Activated naive CD4-positive, alpha-beta T cell treated with anti-CD3 and anti-CD28 coated beads for 36 hours (primary cell): Measurements from ENCODE around the gene JUP. TPM values are rescaled to one million over a fixed set of nuclear protein-coding genes. Genes with fewer than 3 reads are reported as not detected.

ENCODE experiments used
- CTCF ChIA-PET: fragments of 350-600 bp; sonication (Branson Sonifier 250); formaldehyde crosslinking; loops from one replicate; lab custom pipeline; 2021; ENCODE audit warnings: antibody characterized with exemption; lab: Charles Lee
- DNase-seq: peaks from one replicate; pipeline ENCODE4 v3.0.0-alpha.2; 2020
- H3K27ac Mint-ChIP-seq: one replicate; pipeline ENCODE4 v1.8.0; 2021; ENCODE audit warnings: mild to moderate bottlenecking, mixed read lengths
- H3K27me3 Mint-ChIP-seq: one replicate; pipeline ENCODE4 v1.8.0; 2021; ENCODE audit warnings: low read depth, mixed read lengths
- H3K36me3 Mint-ChIP-seq: one replicate; pipeline ENCODE4 v1.8.0; 2021; ENCODE audit warnings: low read depth, mixed read lengths
- H3K4me1 Mint-ChIP-seq: one replicate; pipeline ENCODE4 v1.8.0; 2021; ENCODE audit warnings: low read depth, mixed read lengths
- H3K4me3 Mint-ChIP-seq: one replicate; pipeline ENCODE4 v1.8.0; 2021; ENCODE audit warnings: mild to moderate bottlenecking, moderate library complexity, mixed read lengths
- H3K9me3 Mint-ChIP-seq: one replicate; pipeline ENCODE4 v1.8.0; 2021; ENCODE audit warnings: mixed read lengths
- intact Hi-C: fragments of 100-400 bp; cut with micrococcal nuclease; formaldehyde crosslinking; loops from one replicate; pipeline ENCODE4 v1.15.1; 2023
- total RNA-seq, 2 experiments: library from RNA; stranded (reverse); gene quantifications; one replicate each; pipeline ENCODE4 v1.2.3, GENCODE V29; 2021

JUP gene
- total RNA-seq, 2 experiments from 2014 or later, result 0.27 to 0.33 TPM

GRCh38 chr17:41772586-41773189 lies 13.8 kb downstream of the JUP start:
- H3K27me3 Mint-ChIP-seq, result no peaks in the 10 kb centered on the region
- no peak overlapping the region for H3K4me3 Mint-ChIP-seq
- CTCF ChIA-PET, result interaction anchor here (1.0 kb wide), 1 partner anchor 36 kb away, joined by 3 read pairs; no protein-coding TSS in a partner anchor
- no peaks in the 10 kb centered on the region for H3K4me1 Mint-ChIP-seq
- H3K36me3 Mint-ChIP-seq, result no peaks in the 10 kb centered on the region
- H3K9me3 Mint-ChIP-seq, result no peaks in the 10 kb centered on the region
- H3K27ac Mint-ChIP-seq, result no peak overlapping the region
- no peak for DNase-seq
- intact Hi-C loops, result no loop called here

DNA sequence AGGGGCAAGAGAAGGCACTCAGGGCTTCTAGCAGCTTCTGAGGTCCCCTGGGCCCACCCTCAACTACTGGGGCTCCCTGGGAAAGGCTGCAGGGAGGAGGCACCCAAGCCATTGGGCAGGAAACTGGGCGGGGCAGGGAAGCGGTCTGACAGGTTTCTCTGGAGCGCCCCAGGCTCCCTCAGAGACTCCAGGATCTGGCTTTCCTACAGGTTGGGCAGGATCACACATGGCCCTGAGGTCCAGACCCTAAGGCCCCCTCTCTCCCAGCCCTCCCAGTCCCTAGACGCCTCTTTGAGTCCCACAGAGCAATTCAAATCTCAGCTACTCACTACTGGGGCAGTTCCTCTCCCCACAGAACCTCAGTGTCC lies 14.3 kb downstream of the JUP start:
- H3K4me3 Mint-ChIP-seq, result no peak overlapping the region
- H3K27ac Mint-ChIP-seq, result no peak overlapping the region
- no peaks in the 10 kb centered on the region for H3K9me3 Mint-ChIP-seq
- intact Hi-C loops, result no loop called here
- no peaks in the 10 kb centered on the region for H3K27me3 Mint-ChIP-seq
- CTCF ChIA-PET, result no interaction called here
- H3K36me3 Mint-ChIP-seq, result no peaks in the 10 kb centered on the region
- DNase-seq, result no peak
- H3K4me1 Mint-ChIP-seq, result no peaks in the 10 kb centered on the region

DNA sequence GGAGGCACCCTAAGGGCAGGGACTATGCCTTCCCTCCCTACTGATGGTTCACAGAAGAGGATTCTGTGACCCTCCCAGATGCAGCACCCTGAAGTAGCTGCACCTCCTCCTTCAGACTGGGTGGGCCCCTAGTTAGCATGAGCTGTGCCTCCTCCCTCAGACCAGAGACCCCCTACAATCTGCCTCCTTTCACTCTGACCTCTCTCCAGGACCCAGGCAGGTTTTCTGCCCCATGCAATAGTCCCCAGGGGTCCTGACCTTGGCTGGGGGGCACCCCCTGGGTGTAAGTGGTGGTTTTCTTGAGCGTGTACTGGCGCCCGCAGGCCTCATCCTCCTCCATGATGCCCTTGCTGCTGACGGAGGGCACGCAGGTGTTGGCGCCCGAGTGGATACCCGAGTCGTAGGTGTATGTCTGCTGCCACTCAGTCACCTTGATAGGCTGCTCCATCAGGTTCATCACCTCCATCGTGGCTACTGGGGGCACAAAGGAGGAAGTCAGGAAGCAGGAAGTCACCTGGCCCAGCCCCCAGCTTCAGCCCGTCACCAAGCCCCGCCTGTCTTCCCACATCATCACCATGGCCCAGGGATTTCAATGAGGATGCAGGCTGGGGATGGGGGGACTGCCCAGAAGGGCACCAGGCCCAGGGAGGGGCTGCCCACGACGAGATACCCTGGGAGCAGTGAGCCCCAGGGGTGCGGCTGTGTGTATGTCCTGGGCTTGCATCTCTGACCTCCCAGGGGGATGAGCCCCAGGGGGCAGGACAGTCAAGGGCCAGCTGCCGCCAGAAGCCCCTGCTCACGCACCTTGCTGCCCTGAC lies 14.9 kb downstream of the JUP start:
- DNase-seq, result no peak
- Mint-ChIP-seq H3K27ac (no peak overlapping the region), H3K4me3 (no peak overlapping the region), H3K36me3 (no peaks in the 10 kb centered on the region), H3K9me3 (no peaks in the 10 kb centered on the region), H3K4me1 (no peaks in the 10 kb centered on the region), H3K27me3 (no peaks in the 10 kb centered on the region)
- intact Hi-C loops, result no loop called here
- CTCF ChIA-PET, result no interaction called here

DNA sequence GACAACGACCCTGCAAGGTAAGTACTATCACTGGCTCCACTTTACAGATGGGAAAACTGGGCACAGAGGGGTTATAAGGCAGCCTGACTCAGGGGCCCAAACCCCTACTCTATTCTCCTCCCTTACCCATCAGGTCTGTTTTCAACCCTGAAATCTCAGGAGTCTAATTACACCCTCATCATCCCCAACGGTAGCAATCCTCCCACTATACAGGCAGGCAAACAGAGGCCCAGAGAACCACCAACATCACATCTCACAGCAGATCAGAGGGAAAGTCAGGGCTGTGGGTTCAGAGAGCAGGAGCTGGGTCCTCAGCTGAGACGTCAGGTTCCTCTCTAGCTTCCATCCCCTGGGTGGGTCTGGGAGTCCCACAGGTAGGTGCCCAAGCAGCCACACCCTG lies 16.5 kb downstream of the JUP start:
- no peaks in the 10 kb centered on the region for H3K9me3 Mint-ChIP-seq
- no peak for DNase-seq
- intact Hi-C loops, result no loop called here
- CTCF ChIA-PET, result no interaction called here
- H3K27ac Mint-ChIP-seq, result no peak overlapping the region
- no peaks in the 10 kb centered on the region for H3K4me1 Mint-ChIP-seq
- no peaks in the 10 kb centered on the region for H3K27me3 Mint-ChIP-seq
- H3K36me3 Mint-ChIP-seq, result no peaks in the 10 kb centered on the region
- no peak overlapping the region for H3K4me3 Mint-ChIP-seq

GRCh38 chr17:41769346-41769862 lies 17.1 kb downstream of the JUP start:
- Mint-ChIP-seq H3K36me3 (no peaks in the 10 kb centered on the region), H3K4me1 (no peaks in the 10 kb centered on the region), H3K27ac (no peak overlapping the region), H3K27me3 (no peaks in the 10 kb centered on the region), H3K9me3 (no peaks in the 10 kb centered on the region), H3K4me3 (no peak overlapping the region)
- CTCF ChIA-PET, result no interaction called here
- intact Hi-C loops, result no loop called here
- DNase-seq, result no peak

DNA sequence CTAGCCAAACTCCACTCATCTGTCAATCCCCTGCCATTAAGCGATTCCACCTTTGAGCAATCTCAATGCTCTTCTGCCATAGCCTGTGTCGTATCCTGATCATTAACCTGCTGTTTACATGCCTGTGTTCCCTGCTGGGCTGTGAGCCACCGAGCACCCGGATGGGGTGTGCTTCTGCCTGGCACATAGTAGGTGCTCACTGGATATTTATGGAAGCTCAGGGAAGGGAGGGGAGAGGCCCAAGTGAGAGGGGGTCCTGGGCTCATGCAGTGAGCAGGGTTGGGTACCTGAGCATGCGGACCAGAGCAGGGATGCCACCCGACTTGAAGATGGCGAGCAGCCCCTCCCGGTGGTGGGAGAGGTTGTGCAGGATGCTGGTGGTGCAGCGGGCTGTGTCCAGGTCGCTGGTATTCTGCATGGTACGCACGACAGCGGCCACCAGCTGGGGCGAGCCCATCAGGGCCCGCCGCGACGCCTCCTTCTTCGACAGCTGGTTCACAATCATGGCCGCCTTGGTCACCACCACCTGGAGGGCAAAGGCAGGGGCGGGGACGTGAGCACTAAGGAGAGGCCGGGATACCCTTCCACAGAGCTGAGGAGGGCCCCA lies 17.7 kb downstream of the JUP start:
- Mint-ChIP-seq H3K4me3 (no peak overlapping the region), H3K27me3 (no peaks in the 10 kb centered on the region)
- CTCF ChIA-PET, result interaction anchor here (0.6 kb wide), 1 partner anchor 54 kb away, joined by 3 read pairs; no protein-coding TSS in a partner anchor

GRCh38 chr17:41767324-41768042 lies 19.0 kb downstream of the JUP start:
- H3K4me3 Mint-ChIP-seq, result no peak overlapping the region
- no peaks in the 10 kb centered on the region for H3K27me3 Mint-ChIP-seq
- no peaks in the 10 kb centered on the region for H3K4me1 Mint-ChIP-seq
- H3K9me3 Mint-ChIP-seq, result no peaks in the 10 kb centered on the region
- intact Hi-C loops, result no loop called here
- H3K36me3 Mint-ChIP-seq, result no peaks in the 10 kb centered on the region
- CTCF ChIA-PET, result no interaction called here
- DNase-seq, result no peak
- no peak overlapping the region for H3K27ac Mint-ChIP-seq

More for the DNA sequence above, 17.7 kb downstream of the JUP start:
- no peak for DNase-seq
- H3K9me3 Mint-ChIP-seq, result no peaks in the 10 kb centered on the region
- H3K4me1 Mint-ChIP-seq, result no peaks in the 10 kb centered on the region
- no peaks in the 10 kb centered on the region for H3K36me3 Mint-ChIP-seq
- intact Hi-C loops, result no loop called here
- no peak overlapping the region for H3K27ac Mint-ChIP-seq

GRCh38 chr17:41766135-41766534 lies 20.4 kb downstream of the JUP start:
- Mint-ChIP-seq H3K36me3 (no peaks in the 10 kb centered on the region), H3K4me3 (no peak overlapping the region), H3K4me1 (no peaks in the 10 kb centered on the region), H3K27ac (no peak overlapping the region), H3K27me3 (no peaks in the 10 kb centered on the region), H3K9me3 (no peaks in the 10 kb centered on the region)
- CTCF ChIA-PET, result interaction anchor here (0.7 to 2.2 kb wide), 2 partner anchors 36 to 54 kb away, joined by 5 read pairs; partner anchors contain the start of gene GAST
- no peak for DNase-seq
- intact Hi-C loops, result no loop called here

GRCh38 chr17:41763327-41763726 lies 23.2 kb downstream of the JUP start:
- no peak overlapping the region for H3K27ac Mint-ChIP-seq
- no peaks in the 10 kb centered on the region for H3K27me3 Mint-ChIP-seq
- H3K36me3 Mint-ChIP-seq, result no peaks in the 10 kb centered on the region
- no peaks in the 10 kb centered on the region for H3K9me3 Mint-ChIP-seq
- CTCF ChIA-PET, result no interaction called here
- H3K4me1 Mint-ChIP-seq, result no peaks in the 10 kb centered on the region
- no peak overlapping the region for H3K4me3 Mint-ChIP-seq
- DNase-seq, result no peak
- intact Hi-C loops, result no loop called here

- no peak overlapping the region for H3K27ac Mint-ChIP-seq
- CTCF ChIA-PET, result no interaction called here
- H3K27me3 Mint-ChIP-seq, result no peaks in the 10 kb centered on the region
These were observed 23.7 kb downstream of the JUP start for GRCh38 chr17:41762841-41763240.

DNA sequence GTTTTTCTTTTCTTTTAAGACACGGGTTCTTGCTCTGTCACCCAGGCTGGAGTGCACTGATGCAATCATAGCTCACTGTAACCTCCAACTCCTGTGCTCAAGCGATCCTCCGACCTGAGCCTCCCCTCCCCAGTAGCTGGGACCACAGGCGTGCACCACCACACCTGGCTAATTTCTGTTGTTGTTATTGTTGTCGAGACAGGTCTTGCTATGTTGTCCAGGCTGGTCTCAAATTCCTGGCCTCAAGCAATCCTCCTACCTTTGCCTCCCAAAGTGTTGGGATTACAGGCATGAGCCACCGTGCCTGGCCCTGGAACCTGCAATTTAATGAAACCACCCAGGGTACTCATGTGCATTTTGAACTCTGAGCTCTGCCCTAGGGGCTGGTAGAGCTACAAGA lies 24.1 kb downstream of the JUP start:
- H3K4me3 Mint-ChIP-seq, result no peak overlapping the region
- H3K36me3 Mint-ChIP-seq, result no peaks in the 10 kb centered on the region
- intact Hi-C loops, result no loop called here
- H3K27me3 Mint-ChIP-seq, result no peaks in the 10 kb centered on the region
- CTCF ChIA-PET, result no interaction called here
- H3K27ac Mint-ChIP-seq, result no peak overlapping the region
- DNase-seq, result no peak
- H3K9me3 Mint-ChIP-seq, result no peaks in the 10 kb centered on the region
- H3K4me1 Mint-ChIP-seq, result no peaks in the 10 kb centered on the region

More at GRCh38 chr17:41762841-41763240, 23.7 kb downstream of the JUP start:
- intact Hi-C loops, result no loop called here
- Mint-ChIP-seq H3K4me1 (no peaks in the 10 kb centered on the region), H3K4me3 (no peak overlapping the region), H3K9me3 (no peaks in the 10 kb centered on the region), H3K36me3 (no peaks in the 10 kb centered on the region)
- no peak for DNase-seq

DNA sequence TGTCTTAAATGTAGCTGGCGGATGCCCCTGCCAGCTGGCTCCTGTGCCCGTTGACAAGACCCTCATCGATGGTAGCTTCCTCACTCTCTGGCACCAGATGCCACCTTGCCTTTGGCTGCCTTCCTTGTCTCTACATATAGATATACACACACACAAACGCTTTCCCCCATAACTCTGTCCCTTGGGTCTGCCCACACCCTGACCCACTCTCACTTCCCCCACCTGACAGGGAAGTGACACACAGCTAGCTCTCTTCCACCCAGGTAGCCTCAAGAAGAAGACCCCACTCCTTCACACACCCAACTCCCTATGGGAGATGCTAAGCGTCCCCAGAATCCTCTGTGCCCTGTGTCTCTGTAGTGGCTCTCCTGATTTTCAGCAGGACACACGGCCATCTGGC lies 25.6 kb downstream of the JUP start:
- CTCF ChIA-PET, result interaction anchor here (0.6 kb wide), 1 partner anchor 482 kb away, joined by 4 read pairs; no protein-coding TSS in a partner anchor
- H3K4me1 Mint-ChIP-seq, result no peaks in the 10 kb centered on the region
- H3K36me3 Mint-ChIP-seq, result no peaks in the 10 kb centered on the region
- H3K27me3 Mint-ChIP-seq, result no peaks in the 10 kb centered on the region
- no peak overlapping the region for H3K27ac Mint-ChIP-seq
- H3K9me3 Mint-ChIP-seq, result no peaks in the 10 kb centered on the region
- intact Hi-C loops, result no loop called here
- H3K4me3 Mint-ChIP-seq, result no peak overlapping the region
- DNase-seq, result no peak
